RCC 7860 (cell line): Measurements from ENCODE around the gene RNF207.
"Not testable (repeated sequence)": the region's sequence is repeated elsewhere in the genome, so short reads cannot be mapped to it uniquely, and the experiment has no call there.

Experiments used
- DNase-seq: peaks from one replicate; pipeline ENCODE4 v3.0.0-alpha.2; 2015; ENCODE audit warnings: low spot score
- FAIRE-seq: peaks from 2 replicates; lab custom pipeline; 2012; peaks lifted over from hg19 to GRCh38; lab: Jason Lieb, UNC

RNF207 gene

DNA sequence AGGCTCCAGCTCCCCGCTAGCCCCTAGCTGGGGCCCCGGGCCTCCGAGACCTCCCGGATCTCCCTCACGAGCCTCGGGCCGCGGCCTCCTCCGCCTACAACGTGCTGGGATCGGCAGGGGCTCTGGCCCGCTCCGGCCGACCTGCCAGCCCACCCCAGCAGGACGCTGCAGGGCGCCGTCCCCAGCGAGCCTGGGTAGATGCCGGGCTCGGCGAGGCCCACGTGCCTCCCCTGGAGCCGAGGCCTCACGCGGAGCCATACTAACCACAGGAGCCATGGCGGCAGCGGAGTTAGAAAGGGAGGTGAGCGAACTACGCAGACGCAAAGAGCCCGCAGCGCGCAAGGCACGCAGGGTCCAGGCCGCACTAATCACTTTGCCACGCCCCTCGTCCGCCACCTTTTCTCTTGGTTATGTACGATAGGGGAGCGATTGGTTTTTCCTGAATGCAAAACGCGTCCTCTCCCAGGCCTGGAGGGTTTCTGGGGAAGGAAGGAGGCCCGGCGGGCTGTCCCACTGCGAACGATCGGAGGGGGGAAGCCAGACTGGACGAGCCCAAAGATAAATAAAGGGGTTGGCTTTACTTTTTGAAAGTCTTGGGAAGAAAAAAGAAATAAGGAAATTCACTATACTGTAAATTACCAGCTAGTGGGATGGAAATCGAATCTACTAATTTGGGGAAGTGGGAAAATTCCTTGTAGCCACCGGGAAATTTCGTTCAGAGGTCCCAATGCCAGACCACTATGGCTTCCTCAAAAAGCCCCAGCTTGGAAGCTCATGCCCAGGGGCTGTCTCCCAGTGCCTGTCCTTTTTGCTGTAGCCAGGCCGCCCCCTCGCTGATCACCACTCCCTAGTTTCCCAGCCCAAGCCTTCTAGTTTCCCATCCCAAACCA lies 6.4 kb upstream of the RNF207 start, which contains the start of gene RPL22:
Gene RPL22, minus strand, starts transcription at position 298 of the 890 bp plus-strand sequence. Its CDS starts 22 bp downstream, at position 276.
- FAIRE-seq (peak; percentile 88), DNase-seq (peak; percentile 97)

DNA sequence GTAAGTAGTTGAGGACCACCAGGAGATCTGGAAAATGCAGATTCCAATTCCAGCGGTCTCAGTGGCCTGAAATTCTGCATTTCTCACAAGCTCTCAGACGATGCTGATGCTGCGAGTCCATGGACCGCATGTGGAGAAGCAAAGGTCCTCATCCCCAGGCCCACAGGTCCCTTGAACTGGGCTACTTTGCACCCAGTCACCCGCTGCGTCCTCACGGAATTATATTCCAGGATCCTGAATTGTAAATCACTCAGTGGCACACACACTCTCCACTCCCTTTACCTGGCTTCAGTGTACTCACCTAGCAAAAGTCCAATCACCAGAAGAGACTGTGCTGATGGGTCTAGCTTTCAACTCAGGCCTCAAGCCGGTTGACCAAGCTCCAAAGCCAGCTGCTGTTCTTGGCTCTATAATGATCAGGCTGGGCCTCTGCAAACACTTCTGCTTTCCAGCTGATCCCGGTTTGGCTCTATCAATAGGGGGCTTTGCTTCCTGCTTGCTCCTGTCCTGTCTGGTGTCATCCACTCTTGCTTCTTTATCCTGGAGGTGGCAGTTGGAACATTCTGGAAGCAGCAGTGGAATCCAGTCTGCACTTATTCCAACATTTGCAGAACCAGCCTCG lies 5.6 kb upstream of the RNF207 start:
- no peak for DNase-seq
- FAIRE-seq = no peak

DNA sequence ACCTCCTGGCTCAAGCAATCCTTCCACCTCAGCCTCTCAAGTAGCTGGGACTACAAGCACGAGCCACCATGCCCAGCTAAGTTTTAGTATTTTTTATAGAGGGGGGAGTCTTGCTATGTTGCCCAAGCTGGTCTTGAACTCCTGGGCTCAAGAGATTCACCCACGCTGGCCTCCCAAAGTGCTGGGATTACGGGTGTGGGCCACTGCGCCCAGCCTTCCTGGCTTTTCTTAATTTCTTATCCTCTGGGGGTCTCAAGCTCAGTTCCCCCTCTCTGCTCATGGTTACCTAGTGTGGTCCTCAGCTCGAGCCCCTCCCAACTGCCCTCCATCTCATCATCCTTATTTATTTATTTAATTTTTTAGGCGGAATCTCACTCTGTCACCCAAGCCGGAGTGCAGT lies 3.7 kb upstream of the RNF207 start:
- DNase-seq (no peak), FAIRE-seq (no peak)

DNA sequence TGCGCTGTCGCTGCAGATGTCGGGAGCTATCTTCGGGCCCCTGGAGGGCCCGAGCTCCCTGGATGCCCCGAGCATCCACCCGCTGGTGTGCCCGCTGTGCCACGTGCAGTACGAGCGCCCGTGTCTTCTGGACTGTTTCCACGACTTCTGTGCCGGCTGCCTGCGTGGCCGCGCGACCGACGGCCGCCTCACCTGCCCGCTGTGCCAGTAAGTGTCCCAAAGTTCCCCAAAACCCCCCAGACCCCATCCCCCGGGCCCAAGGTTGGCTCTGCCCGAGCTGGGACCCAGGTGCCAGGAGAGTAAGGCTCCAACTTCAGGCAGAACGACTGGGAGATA lies 569 bp downstream of the RNF207 start:
- DNase-seq (no peak), FAIRE-seq (no peak)

DNA sequence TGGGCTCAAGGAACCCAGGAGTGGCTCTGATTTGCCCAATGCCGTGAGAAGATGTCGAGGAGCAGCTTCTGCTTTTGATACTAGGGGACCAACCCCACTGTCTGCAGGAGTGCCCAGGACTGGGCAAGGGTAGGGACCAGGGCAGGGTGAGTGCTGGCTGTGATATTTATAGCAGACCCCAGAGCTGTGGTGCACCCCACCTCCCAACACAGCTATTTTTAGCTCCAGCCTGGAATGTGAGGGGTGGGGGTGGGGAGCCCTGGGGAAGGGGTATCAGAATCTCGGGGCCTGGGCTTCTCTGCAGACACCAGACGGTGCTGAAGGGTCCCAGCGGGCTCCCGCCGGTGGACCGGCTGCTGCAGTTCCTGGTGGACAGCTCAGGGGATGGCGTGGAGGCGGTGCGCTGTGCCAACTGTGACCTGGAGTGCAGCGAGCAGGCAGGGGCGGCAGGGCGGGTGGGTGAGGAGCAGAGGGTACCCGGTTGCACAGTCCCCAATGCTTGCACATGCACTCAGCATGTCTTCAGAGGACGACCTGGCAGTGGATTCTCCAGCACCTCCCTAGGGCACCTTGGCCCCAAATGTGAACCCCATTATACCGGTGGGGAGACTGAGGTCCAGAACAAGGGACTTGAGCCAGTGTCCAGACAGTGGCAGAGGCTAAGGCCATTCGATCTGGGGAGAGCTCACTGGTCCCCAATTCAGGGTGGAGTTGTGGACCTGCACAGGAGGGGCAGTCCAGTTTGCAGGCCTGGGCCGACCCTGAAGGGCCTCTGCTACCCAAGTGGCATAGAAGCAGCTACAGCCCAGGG lies 1.4 kb downstream of the RNF207 start:
- FAIRE-seq = no peak
- no peak for DNase-seq

DNA sequence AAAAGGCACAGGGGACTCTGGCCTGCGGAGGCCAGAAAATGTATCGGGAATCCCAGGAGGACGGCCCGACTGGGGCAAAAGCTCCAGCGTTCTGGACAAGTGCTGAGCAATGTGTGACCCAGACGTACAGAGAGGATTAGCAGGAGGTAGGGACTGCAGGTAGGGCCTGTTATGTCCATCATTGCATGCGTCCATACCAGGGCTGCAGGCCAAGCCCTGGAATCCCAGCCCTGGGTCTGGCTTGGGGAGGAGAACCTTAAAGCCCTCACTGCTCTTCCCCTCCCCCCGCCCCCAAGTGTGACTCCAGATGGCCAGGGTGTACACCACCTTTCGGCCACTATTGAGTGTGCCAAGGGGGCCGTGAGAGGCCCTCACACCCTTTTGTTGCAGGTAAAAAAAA lies 2.0 kb downstream of the RNF207 start:
- FAIRE-seq (no peak), DNase-seq (no peak)

DNA sequence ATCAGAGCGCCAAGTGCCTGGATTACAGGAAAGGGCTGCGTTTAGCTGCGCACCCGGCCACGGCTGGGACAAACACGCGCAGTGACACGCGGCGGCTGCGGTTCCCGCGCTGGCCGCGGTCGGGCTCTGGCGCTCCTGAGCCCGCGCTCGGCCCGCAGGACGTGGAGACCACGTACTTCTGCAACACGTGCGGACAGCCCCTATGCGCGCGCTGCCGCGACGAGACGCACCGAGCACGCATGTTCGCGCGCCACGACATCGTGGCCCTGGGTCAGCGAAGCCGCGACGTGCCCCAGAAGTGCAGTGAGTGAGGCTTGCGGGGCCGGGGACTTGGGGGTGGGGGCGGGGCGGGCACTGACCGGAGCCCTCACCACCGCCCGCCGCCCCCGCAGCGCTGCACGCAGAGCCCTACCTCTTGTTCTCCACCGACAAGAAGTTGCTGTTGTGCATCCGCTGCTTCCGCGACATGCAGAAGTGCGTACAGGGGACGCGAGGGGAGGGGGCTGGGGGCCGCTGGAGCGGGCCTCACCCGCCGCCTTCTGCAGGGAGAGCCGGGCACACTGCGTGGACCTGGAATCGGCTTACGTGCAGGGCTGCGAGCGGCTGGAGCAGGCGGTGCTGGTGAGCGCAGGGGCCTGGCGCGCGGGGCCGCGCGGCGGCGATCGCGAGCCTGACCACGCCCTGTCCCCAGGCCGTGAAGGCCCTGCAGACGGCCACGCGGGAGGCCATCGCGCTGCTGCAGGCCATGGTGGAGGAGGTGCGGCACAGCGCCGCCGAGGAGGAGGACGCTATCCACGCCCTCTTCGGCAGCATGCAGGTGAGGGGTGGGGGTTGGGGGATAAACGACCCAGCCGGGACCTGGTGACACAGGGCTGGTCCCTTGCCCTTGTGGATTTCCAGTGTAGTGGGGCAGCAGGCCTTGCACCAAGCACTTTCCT lies 3.1 kb downstream of the RNF207 start:
- DNase-seq (no peak), FAIRE-seq (no peak)

DNA sequence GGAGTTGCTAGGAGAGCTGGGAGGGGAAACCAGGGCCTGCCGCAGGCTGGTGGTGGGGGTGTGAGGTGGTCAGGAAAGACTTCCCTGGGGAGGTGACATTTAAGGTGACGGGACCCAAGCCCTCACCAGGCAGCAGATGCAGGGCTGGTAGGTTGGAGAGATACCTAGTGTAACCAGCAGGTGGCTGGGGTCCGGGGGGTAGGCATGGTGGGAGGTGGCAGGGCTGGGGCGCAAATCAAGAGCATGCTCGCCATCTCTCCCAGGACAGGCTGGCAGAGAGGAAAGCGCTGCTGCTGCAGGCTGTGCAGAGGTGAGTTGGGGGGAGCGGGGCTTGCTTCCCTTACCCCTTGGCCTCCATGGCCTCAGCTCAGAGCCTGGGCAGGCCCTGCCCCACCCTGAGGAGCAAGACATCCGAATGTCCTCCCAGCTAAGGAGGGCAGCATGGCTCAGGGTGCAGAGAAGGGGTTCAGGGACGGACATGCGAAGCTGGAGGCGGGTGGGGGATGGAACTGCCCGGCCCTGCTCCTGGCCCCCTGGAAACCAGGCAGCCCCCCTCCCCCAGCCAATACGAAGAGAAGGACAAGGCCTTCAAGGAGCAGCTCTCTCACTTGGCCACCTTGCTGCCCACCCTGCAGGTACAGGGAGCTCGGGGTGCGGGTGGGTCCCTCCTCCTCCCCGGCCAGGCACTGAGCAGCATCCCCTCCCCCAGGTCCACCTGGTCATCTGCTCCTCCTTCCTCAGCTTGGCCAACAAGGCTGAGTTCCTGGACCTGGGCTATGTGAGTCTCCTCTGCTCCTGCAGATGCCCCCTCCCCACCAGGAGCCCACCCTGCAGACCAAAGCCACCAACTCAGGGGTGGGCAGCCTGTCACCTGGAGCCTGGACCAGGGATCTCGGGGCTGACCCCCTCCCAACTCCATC lies 4.0 kb downstream of the RNF207 start:
- DNase-seq (no peak), FAIRE-seq (no peak)

DNA sequence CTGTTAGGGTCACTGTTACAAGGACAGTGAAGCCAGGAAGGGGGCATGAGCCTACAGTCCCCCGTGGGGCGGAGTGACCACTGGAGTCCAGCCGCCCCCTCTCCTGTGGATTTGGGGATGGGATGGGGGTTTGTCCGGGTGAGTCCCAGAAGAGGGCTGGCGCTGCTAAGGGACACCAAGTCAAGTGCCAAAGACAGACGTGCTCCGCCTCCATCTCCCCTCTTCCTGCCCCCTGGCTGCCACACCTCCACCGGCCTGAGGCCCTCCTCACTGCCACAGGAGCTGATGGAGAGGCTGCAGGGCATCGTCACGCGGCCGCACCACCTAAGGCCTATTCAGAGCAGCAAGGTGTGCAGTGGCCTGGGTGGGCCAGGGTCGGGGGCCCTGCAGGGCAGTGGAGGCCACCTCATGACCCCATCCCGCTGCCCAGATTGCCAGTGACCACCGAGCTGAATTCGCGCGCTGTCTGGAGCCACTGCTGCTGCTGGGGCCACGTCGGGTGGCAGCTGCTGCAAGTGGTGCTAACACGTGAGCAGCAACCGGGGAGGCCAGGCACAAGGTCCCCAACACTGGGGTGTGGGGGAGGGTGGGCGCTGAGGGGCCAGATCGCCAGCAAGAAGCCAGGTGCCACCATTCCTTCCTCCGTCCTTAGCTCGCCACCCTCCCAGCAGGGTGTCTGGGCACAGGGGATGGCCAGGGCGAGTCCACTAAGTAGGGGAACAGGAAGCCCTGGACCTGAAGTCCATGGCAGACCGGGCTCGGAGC lies 4.9 kb downstream of the RNF207 start:
- DNase-seq = no peak

DNA sequence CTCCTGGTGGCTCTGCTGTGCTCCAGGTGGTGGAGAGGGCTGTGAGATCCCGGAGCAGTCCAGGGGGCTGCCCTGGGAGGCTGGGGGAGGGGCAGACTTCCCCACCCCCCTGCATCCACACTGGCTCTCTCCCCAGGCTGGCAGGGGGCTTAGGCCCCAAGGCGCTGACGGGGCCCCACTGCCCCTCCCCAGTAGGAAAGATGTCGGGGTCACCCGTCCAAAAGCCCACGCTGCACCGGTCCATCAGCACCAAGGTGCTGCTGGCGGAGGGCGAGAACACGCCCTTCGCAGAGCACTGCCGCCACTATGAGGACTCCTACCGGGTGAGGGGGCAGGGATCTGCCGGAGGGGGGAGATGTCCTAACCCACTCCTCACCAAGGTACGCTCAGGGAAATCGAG lies 5.8 kb downstream of the RNF207 start:
- FAIRE-seq (no peak), DNase-seq (no peak)

More for the DNA sequence above, 4.9 kb downstream of the RNF207 start:
- no peak for FAIRE-seq

DNA sequence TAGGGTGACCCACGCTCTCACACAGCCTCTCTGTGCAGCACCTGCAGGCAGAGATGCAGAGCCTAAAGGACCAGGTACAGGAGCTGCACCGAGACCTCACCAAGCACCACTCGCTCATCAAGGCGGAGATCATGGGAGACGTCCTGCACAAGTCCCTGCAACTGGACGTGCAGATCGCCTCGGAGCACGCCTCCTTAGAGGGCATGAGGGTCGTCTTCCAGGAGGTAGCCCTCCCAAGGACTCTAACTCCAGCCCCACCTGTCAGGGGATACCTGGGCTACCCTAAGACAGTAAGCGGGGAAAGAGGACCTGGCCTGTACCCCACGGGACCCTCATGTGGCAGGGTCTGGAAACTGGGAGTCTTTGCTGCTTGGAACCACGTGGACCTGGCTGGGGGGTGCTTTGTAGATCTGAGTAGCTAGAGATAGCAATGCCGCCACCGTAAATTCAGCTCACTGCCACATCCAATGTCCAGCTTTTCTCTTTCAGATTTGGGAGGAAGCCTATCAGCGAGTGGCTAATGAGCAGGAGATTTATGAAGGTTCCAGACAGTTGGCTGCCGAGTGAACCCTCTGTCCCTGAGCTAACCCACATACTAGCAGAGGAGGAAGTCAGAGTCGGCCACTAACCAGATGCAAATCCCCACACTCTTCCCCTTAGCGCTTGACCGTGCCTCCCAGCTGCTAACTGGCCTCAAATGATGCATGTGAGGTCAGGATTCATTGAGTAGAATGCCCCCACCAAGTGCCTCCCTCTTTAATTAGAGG lies 6.5 kb downstream of the RNF207 start:
- DNase-seq = no peak
- no peak for FAIRE-seq

DNA sequence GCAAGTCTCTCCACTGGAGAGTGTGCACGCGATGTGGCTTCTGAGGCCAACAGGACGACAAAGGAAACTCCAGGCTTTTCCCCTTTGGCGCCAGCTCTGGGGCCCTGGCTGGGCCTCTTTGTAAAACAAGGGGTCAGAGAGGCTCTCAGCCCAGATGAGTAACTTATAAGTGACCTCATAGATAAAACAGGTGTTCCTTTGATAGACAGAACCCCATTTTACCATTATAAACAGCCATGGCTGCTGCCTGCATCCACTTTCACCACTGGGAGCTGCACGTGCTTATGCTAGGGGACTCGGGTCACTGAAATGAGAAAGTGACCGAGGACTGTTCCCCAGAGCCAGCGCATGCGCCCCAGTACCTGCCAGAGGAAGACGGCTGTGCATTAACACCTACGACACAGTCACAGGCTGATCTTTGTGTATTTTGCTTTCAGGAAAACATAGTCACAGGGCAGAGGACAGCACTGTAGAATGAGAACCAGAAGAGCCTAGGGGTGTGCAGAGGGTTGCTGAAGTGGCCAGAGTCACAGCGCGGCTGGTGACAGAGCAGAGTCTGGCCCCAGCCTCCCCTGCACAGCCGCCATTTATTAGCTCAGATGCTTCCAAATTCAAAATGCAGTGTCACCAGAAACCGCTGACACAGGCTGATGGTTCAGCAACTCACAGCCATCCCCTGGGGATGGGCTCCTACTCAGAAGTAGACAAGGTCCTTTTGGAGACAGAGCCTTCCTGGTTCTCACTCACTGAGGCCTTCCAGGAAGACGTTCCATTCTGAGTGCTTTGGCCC lies 12.7 kb downstream of the RNF207 start:
- no peak for FAIRE-seq
- no peak for DNase-seq

DNA sequence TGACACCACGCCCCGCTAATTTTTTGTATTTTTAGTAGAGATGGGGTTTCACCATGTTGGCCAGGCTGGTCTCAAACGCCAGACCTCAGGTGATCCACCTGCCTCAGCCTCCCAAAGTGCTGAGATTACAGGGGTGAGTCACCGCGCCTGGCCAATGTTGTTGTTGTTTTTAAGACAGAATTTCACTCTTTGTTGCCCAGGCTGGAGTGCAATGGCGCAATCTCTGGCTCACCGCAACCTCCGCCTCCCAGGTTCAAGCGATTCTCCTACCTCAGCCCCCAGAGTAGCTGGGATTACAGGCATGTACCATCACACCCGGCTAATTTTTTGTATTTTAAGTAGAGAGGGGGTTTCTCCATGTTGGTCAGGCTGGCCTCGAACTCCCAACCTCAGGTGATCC lies 13.7 kb downstream of the RNF207 start:
- DNase-seq, FAIRE-seq: not testable (repeated sequence)

DNA sequence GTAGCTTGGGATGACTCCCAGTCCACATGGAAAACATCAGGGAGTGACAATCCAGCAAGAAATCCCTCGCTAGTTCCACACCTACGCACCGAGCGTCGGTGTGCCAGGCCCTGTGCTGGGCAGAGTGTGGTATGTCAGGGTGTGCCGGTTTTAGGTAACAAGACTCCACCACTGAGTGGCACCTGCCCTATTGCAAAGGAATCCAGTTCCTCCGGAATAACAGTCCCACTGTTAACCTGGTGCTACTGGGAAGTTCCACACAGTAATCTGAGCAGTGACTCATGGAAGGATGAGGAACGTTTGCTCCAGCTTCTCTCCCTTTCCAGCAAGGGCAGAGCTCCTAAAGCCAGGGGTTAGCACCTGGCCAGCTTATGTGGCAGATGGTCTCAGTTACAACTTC lies 14.3 kb downstream of the RNF207 start:
- FAIRE-seq (no peak), DNase-seq (no peak)

DNA sequence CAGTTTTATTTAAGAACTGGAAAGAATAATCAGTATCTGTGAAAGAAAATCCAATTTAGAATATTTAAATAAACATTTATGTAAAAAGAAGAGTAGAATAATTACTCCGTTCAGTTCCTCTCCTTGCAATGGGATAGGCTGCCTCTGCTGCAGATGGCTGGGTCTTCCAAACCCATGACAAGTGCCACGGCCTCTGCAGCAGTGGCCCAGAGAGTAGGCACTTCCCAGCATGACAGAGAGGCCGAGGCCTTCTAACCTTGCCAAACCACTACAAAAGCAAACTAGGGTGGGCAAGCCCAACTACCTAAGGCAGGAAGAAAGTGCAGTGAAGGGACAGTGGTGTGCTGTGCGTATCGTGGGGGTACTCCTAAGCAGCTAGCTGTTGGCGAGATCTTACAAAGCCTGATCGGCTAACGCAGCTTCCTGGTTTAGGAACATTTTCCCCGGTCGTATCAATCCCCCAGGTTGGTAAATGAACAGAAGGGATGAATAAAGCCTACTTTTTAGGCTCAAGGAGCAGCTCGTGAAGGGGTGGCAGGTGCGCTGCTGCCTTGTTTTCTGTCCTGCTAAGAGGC lies 15.4 kb downstream of the RNF207 start:
- DNase-seq = no peak
- FAIRE-seq = no peak

DNA sequence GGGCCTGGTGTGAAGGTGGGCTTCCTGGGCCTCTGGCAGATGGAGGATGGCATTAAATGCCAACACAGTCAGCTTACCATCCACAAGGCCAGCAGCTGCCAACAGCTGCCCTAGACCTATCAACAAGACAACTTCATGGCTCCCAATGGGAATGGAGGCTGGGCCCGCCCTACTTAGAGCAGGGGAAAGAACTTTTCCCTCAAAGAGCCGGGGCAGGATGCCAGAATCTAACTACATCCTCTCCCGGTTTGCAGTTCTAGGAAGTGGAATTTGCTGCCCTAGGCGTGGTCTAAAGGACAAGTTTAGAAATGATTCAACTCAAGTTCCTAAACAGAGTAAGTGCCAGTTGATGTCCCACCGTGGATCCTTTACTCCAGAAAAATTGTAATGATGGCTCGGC lies 16.7 kb downstream of the RNF207 start:
- FAIRE-seq = no peak
- DNase-seq = no peak

DNA sequence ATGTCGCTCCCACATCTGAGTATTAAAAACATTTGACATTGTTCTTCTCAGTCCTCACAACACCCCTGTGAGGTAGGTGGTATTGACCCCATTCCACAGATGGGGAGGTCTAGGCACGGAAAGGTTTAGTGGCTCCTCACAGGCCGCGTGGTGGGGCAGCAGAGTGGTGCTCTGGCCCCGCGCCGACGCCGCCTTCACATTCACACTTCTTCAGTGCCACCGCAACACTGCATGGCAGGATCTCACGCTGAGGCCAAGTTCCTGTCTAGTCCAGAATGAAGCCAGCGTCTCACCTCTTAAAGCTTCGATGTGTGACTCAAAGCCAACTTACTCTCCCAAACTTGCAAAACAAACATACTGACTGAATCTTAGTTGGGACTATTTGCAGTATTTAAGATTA lies 17.7 kb downstream of the RNF207 start:
- DNase-seq (no peak), FAIRE-seq (no peak)
